H54 (cell line): ENCODE results near the gene RALGDS.
A peak's percentile ranks its signal among the peaks of the same experiment; 100 is the strongest.

ENCODE experiments used
- DNase-seq: peaks from one replicate; pipeline ENCODE4 v3.0.0; 2011; ENCODE audit warnings: low spot score, mixed read lengths; ENCODE audit not compliant: insufficient read length
- FAIRE-seq: peaks from 3 replicates; lab custom pipeline; 2011; peaks lifted over from hg19 to GRCh38; lab: Jason Lieb, UNC
- POLR2A ChIP-seq: IDR thresholded peaks from 2 replicates; pipeline ENCODE4 v1.6.1; 2011; ENCODE audit warnings: low read depth, mild to moderate bottlenecking, low read length

Gene RALGDS

DNA sequence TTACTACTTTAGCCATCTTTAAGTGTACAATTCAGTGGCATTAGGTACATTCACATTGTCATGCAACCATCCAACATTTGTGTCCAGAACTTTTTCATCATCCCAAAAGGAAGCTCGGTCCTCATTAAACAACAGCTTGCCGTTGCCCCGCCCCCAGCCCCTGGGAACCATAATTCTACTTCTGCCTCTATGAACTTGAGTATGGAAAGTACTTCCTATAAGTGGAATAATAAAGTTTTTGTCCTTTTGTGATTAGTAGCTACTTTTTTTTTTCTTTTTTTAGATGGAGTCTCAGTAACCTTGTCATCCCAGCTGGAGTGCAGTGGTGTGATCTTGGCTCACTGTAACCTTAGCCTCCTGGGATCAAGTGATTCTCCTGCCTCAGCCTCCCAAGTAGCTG lies 37.7 kb upstream of the RALGDS start:
- FAIRE-seq (no peak), DNase-seq (no peak)
- no peak for TF ChIP-seq POLR2A

DNA sequence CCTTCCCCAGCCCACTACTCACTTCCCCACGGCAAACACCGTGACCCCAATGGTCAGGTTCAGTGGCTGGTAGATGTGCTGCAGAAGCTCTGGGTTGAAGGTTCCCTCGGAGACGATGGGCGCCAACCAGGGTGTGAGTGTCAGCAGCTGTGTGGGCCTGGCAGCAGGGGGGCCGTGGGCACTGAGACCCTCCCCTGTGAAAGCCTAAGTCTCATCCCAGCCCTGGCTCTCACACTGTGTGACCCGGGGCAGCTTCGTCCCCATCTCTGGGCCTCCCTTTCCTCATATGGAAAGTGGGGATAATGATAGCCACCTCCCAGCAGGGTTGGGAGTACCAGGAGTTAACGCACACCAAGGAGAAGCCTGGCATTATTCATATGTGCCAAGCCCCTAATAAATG lies 34.1 kb upstream of the RALGDS start:
- DNase-seq (no peak), FAIRE-seq (no peak)
- TF ChIP-seq POLR2A: no peak

DNA sequence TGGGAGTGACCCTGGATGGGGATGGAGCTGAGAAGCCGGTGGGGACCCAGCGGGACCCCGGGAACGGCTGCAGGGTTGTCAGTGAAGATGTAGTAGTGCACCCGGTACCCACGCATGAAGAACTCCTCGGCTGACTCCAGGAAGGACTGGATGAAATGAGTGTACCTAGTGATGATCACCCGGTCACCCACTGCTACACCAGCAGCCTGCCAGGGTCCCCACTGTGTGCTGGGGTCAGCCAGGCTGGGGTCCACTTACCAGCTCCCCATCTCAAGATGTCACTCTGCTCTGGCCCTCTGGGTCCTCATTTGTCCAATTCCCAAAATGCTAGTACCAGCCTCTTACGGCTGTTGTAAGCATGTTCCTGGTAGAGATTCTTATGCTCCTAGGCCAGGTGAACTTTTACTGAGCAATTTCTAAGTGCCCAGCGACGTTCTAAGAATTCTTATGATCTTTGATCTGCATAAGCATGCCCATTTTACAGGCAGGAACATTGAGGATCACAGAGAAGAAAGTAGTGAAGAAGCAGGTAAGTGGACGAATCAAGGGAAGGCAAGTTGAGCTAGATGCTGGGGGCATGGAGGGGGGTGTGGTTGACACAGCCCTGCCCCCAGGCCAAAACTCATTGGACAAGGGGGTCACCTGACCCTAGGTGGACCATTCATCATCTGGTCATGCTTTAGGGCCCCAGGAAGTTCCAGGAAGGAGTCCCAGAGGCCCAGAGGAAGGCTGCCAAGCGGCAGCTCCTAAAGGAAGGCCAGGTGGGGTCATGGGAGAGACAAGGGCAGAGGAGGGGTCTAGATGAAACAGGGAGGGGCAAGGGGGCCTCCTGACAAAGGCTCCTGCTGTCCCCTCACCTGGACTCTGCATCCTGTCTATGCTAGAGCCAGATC lies 33.3 kb upstream of the RALGDS start:
- DNase-seq (no peak), FAIRE-seq (no peak)
- TF ChIP-seq POLR2A: no peak

DNA sequence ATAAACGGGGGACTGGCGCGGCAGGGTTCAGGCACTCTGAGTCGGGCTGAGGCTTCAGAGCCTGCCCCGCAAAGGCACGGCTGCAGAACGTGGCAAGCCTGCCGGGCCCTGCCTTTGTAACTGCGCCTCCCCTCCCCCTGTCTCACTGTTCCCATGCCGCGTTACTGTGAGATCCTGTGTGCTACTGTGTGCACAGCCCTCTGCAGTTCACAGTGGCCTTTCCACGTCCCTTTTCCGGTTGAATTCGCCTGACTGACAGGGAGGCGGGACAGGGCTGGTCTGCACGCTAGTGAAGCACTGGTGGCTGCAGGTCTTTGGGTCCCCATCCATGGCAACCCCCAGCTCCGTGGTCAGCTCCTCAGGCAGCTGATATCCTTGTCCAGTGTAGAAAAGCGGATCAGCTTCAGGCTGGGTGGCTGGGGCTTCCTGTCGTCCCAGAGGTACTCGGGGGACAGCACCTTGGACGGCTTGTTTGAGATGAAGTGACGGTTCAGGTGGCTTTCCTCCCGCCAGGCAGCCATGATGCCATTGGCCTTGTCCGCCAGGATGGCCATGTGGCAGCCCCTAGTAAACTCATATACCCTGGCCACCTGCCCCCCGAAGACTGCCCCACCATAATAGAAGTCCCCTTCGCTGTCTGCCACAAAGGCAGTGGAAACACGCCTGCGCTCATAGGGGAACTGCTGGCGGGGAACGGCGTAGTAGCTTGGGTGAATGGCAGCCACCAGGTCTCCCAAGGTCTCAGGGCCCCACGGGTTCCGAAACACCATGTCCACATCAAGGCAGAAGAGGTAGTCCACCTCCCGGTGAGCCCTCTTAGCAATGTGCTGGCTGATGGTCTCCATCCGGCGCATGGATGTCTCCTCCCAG lies 32.4 kb upstream of the RALGDS start:
- FAIRE-seq (no peak), DNase-seq (no peak)
- no peak for TF ChIP-seq POLR2A

DNA sequence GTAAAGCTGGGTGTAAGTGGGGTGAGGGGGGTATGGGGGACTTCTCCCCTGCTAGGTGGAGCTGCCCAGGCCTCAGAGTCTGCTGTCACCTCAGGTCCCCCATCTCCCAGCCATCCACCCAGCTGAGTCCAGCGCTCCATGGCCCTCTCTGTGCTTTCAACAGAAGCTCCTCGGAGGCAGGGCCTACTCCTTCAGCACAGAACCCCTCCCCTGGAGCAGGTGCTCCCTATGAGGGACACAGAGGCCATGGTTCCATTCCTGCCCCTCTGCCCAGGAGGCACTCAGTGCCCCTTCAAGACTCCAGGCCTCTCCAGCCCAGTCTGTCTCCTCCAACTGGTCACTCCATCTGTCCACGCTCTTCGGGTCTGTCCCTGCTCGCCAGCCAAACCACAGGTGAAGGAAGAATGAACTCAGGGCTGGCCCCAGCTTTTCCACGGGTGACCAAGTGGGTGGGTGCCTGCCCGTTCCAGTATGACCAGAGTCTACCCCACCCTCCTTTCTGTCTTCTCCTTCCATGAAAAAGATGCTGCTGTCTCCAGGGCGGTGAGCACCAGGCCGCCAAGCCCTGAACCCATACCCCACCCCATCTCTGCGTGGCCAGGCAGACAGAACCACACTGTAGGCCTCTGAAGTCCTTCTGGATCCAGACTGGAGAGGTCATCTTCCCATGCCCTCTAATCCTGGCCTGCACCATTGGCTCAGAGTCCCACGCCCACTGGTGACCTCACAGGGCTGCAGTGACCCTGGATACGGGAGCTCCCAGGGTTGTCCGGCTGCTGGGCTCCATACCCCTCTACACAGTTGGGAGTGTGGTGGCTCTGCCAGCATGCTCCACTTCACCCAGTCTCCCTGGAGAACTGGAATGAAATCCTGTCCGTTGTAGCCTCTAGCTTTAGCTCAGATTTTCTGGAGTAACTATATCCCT lies 30.8 kb upstream of the RALGDS start:
- FAIRE-seq (no peak), DNase-seq (no peak)
- no peak for TF ChIP-seq POLR2A

- TF ChIP-seq POLR2A: no peak
- DNase-seq: no peak
- FAIRE-seq: no peak
Observed at GRCh38 chr9:133151041-133151440, 30.0 kb upstream of the RALGDS start.

- peak; percentile 42 for TF ChIP-seq POLR2A
- DNase-seq (peak; percentile 100), FAIRE-seq (peak; percentile 78)
Observed at GRCh38 chr9:133149130-133150015, 28.3 kb upstream of the RALGDS start.

GRCh38 chr9:133148199-133149129 lies 27.4 kb upstream of the RALGDS start:
- FAIRE-seq (no peak), DNase-seq (peak; percentile 64)
- peak; percentile 15; the same call in 1 of the 2 replicates for TF ChIP-seq POLR2A

DNA sequence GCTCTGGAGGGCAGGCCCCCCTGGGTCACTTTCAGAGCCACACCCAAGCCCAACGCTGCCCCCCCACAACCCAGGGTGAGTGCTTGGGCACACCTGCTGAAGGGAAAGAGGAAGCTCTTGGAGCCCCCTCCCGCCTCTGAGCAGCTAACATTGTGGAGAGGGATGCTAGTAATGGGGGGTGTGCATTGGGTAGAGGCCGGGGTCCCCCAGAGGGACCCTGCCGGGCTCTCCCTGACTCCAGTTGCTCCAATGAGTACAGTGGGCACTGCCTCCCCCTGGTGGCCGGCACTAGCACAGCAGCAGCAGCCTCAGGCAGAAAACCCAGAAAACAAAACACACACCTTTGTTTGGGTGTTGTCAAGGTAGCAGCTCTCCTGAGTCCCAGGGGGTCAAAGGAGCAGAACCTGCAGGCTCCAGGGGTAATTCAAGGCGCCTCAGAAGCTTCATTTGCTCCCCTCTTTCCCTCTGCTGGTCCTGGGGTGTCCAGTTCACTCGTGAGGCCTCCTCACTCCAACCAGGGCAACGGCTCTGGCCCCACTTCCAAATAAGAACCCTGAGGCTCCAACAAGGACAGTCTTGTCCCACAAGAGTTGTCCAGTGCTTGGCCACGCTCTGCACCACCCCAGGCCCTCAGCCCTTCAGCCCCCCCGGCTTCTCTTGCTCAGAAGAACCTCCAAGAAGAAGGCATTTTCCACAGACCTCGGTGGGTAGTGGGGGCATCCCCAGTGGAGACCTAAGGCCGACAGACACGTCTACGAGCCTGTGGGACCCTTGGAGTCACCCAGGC lies 26.6 kb upstream of the RALGDS start:
- DNase-seq: peak; percentile 96
- no peak for TF ChIP-seq POLR2A
- no peak for FAIRE-seq

GRCh38 chr9:133146746-133147411 lies 25.8 kb upstream of the RALGDS start:
- no peak for FAIRE-seq

More at GRCh38 chr9:133146746-133147411, 25.8 kb upstream of the RALGDS start:
- no peak for TF ChIP-seq POLR2A
- no peak for DNase-seq
